PFSK-1 (cell line): ENCODE measurements around the gene AKR1B15.

Experiments used
- FOXP2 ChIP-seq: optimal IDR thresholded peaks from 2 replicates; pipeline ENCODE3; 2011; ENCODE audit warnings: borderline replicate concordance, control low read depth, inconsistent platforms; ENCODE audit not compliant: insufficient read depth; ENCODE audit errors: extremely low read length, extremely low read depth
- POLR2AphosphoS5 ChIP-seq: IDR thresholded peaks from 2 replicates; pipeline ENCODE4 v1.6.1; 2012; ENCODE audit warnings: low read depth, mild to moderate bottlenecking, control low read depth, low read length, moderate library complexity
- SIN3A ChIP-seq: IDR thresholded peaks from 2 replicates; pipeline ENCODE4 v1.6.1; 2012; ENCODE audit warnings: mild to moderate bottlenecking, low read length, moderate library complexity, borderline replicate concordance; ENCODE audit not compliant: insufficient read depth
- TAF1 ChIP-seq: IDR thresholded peaks from 2 replicates; pipeline ENCODE4 v1.6.1; 2012; ENCODE audit warnings: low read length, control low read depth, borderline replicate concordance; ENCODE audit not compliant: insufficient read depth
- TF ChIP-seq, protein P1 (sequence below), 2 experiments: IDR thresholded peaks; 2 replicates each; pipeline versions ENCODE4 v1.6.1 to v1.8.0; 2011 to 2012; ENCODE audit warnings: low read depth in 2 of 2, low read length in 2 of 2, control low read depth in 1 of 2, inconsistent platforms in 1 of 2, mild to moderate bottlenecking in 1 of 2, moderate library complexity in 1 of 2; ENCODE audit not compliant: insufficient read depth in 1 of 2

Gene AKR1B15

DNA sequence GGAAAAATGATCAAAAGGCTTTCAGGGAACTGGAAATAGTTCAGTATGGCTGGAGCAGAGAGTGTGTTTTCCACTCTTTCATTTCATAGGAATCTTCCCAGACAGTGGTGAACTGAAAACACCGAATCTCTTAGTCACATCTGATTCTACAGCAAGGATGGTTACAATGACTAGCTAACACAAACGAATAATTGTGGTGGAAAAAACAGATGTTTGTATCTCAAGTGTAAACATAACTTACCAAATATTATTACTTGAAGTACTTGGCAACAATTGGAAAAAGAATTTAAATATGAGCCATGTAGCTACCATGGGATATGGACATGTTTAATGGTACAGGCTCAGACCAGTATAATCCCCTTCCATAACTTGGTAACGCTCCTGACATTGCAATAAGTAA, 76.6 kb downstream of the AKR1B15 start:
- TF ChIP-seq POLR2AphosphoS5: no peak
- TF ChIP-seq TAF1: no peak
- no peak for TF ChIP-seq FOXP2
- no peak for TF ChIP-seq SIN3A
- TF ChIP-seq, protein P1, sequence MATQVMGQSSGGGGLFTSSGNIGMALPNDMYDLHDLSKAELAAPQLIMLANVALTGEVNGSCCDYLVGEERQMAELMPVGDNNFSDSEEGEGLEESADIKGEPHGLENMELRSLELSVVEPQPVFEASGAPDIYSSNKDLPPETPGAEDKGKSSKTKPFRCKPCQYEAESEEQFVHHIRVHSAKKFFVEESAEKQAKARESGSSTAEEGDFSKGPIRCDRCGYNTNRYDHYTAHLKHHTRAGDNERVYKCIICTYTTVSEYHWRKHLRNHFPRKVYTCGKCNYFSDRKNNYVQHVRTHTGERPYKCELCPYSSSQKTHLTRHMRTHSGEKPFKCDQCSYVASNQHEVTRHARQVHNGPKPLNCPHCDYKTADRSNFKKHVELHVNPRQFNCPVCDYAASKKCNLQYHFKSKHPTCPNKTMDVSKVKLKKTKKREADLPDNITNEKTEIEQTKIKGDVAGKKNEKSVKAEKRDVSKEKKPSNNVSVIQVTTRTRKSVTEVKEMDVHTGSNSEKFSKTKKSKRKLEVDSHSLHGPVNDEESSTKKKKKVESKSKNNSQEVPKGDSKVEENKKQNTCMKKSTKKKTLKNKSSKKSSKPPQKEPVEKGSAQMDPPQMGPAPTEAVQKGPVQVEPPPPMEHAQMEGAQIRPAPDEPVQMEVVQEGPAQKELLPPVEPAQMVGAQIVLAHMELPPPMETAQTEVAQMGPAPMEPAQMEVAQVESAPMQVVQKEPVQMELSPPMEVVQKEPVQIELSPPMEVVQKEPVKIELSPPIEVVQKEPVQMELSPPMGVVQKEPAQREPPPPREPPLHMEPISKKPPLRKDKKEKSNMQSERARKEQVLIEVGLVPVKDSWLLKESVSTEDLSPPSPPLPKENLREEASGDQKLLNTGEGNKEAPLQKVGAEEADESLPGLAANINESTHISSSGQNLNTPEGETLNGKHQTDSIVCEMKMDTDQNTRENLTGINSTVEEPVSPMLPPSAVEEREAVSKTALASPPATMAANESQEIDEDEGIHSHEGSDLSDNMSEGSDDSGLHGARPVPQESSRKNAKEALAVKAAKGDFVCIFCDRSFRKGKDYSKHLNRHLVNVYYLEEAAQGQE (IDR thresholded peaks at IDR 0.05; ENCODE audit: insufficient read depth in 1 of 2, low read depth in 2 of 2, low read length in 2 of 2): no peak

DNA sequence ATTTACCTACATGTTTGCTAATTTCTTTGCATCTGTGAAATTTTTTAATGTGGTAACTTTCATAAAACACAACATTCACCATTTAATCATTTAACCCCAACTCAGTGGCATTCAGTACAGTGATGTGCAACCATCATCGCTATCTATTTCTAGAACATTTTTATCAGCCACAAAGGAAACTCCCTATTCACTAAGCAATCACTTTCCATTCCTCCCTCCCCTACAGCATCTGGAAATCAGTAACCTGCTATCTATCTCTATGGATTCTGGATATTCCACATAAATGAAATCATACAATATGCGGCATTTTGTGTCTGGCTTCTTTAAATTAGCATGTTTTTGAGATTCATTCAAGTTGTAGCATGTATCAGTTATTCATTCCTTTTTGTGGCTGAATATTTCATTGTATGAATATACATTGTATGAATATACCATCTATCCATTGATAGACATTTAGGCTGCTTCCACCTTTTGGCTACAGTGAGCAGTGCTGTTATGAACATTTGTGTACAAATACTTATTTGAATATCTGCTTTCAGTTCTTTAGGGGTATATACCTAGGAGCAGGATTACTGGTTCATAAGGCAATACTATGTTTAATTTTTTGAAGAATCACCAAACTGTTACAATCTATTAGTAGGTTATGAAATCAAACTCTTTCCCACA, 78.3 kb downstream of the AKR1B15 start:
- TF ChIP-seq TAF1 (no peak), POLR2AphosphoS5 (no peak), SIN3A (no peak), FOXP2 (no peak)
- TF ChIP-seq, protein P1 (IDR thresholded peaks at IDR 0.05; ENCODE audit: insufficient read depth in 1 of 2, low read depth in 2 of 2, low read length in 2 of 2): no peak

DNA sequence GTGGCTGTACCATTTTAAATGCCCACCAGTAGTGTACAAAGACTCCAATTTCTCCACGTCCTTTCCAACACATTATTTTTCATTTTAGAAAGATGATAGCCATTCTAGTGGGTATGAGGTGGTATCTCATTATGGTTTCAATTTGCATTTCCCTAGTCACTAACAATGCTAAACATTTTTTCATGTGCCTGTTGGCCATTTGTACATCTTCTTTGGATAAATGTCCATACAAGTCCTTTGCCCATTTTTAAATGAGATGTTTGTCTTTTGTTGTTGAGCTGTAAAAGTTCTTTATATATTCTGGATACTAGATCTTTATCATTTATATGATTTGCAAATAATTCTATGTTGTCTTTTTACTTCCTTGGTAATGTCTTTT, 78.9 kb downstream of the AKR1B15 start:
- TF ChIP-seq, protein P1 (IDR thresholded peaks at IDR 0.05; ENCODE audit: insufficient read depth in 1 of 2, low read depth in 2 of 2, low read length in 2 of 2): no peak
- TF ChIP-seq POLR2AphosphoS5 (no peak), SIN3A (no peak), FOXP2 (no peak), TAF1 (no peak)

DNA sequence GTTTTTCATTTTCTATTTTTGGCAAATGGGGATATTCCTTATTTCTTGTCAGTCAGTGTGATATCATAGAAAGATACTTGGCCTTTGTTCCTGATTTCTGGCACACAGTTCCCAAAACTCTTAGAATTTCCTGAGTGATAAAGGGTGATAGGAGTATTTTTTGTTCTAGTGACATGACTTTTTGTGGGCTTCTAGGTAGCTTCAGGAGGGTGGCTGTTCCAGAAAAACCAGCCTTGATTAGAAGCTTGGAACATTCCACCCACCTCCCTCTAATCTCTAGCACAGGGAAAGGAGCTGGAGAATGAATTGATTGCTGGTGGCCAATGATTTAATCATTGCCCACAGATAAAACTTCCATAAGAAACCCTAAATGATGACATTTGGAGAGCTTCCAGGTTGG, 80.5 kb downstream of the AKR1B15 start:
- TF ChIP-seq POLR2AphosphoS5 (no peak), TAF1 (no peak), SIN3A (no peak), FOXP2 (no peak)
- TF ChIP-seq, protein P1 (IDR thresholded peaks at IDR 0.05; ENCODE audit: insufficient read depth in 1 of 2, low read depth in 2 of 2, low read length in 2 of 2): no peak
